NT2/D1 (cell line): ENCODE data around the gene HACD2.

Source experiments
- SUZ12 ChIP-seq: IDR thresholded peaks from 2 replicates; pipeline ENCODE4 v1.6.1; 2011; ENCODE audit not compliant: insufficient read length, insufficient read depth; ENCODE audit errors: extremely low read depth
- YY1 ChIP-seq: IDR thresholded peaks from 2 replicates; pipeline ENCODE4 v1.6.1; 2011; ENCODE audit not compliant: insufficient read length, insufficient read depth
- ZNF274 ChIP-seq: IDR thresholded peaks from 2 replicates; pipeline ENCODE4 v1.6.1; 2011; ENCODE audit warnings: mild to moderate bottlenecking, low read depth, low read length

- TF ChIP-seq ZNF274: no peak
- no peak for TF ChIP-seq YY1
- TF ChIP-seq SUZ12: no peak
Observed at GRCh38 chr3:123546133-123546755, 38.6 kb downstream of the HACD2 start.
